Measurements from ENCODE around the gene HOXB6.

- TF ChIP-seq CTCF (IDR thresholded peaks at IDR 0.05) (no peak), POLR2A (IDR thresholded peaks at IDR 0.05; ENCODE audit: low read length) (no peak)
Observed at GRCh38 chr17:48570325-48571023, 34.3 kb downstream of the HOXB6 start.

Data from A549 (cell line).